Frontal cortex (tissue), 4 donors: ENCODE data around the gene KCNQ5. TPM values are rescaled to one million over a fixed set of nuclear protein-coding genes. Genes with fewer than 3 reads are reported as not detected.

ENCODE experiments used
- DNase-seq, 2 donors: peaks; one replicate each; pipeline ENCODE4 v3.0.0; 2012; ENCODE audit warnings: low spot score in 2 of 2
- FAIRE-seq: peaks from 2 replicates; lab custom pipeline; 2012; peaks lifted over from hg19 to GRCh38; lab: Jason Lieb, UNC
- total RNA-seq: library from RNA; depleted of rRNA; stranded (reverse); fragments of >200 nt; gene quantifications from one replicate; pipeline ENCODE4 v1.2.3, GENCODE V29; 2014
- donor health status: control.
- donor health status: control.
- donor health status: control.

The KCNQ5 gene
- total RNA-seq, 1 donor from 2014 or later, result 12.6 TPM

DNA sequence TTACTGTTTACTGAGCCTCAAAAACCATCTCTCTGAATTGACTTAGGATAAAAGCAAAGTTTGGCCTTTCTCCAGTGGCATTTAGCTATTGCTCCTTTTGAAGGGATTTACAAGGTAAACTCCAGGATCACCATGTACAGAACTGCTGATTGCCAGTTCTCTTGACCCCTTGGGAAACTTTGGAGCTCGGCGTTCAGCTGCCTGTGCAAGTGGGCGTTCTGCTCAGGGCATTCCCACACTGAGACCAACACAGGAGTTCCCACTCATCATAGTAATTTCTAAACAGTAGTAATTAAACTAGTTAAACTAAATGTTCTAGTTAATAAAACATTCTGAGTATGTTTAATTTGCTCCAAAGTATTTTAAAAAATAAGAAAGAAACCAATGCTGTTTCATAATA, 14.9 kb downstream of the KCNQ5 start:
- FAIRE-seq (no peak), DNase-seq (no peak)

- DNase-seq (no peak), FAIRE-seq (no peak)
Observed at GRCh38 chr6:72639920-72640614, 18.2 kb downstream of the KCNQ5 start.

DNA sequence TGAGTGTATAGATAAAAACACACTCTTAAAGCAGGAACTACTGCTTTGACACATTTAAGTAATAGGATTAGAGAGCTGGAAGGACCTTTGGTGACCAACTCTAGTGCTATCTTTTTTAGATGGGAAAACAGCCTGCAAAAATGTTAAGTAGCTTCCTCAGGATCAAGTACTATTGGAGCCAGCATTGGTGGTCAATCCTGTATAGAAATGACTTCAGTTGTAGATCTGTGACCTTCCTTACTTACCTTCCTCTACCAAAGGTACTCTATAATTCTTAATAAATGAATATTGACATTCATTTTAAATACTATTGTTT, 18.7 kb downstream of the KCNQ5 start:
- no peak for FAIRE-seq
- DNase-seq, result no peak

DNA sequence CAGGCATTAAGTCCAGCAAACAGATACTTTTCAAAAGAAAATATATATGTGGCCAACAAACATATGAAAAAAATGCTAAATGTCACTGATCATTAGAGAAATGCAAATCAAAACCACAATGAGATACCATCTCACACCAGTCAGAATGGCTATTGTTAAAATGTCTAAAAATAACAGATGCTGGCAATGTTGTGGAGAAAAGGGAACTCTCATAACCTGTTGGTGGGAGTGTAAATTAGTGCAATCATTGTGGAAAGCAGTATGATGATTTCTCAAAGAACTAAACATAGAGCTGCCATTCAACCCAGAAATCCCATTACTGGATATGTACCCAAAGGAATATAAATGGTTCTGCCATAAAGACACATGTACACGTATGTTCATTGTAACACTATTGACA, 20.6 kb downstream of the KCNQ5 start:
- no peak for DNase-seq
- FAIRE-seq, result no peak

DNA sequence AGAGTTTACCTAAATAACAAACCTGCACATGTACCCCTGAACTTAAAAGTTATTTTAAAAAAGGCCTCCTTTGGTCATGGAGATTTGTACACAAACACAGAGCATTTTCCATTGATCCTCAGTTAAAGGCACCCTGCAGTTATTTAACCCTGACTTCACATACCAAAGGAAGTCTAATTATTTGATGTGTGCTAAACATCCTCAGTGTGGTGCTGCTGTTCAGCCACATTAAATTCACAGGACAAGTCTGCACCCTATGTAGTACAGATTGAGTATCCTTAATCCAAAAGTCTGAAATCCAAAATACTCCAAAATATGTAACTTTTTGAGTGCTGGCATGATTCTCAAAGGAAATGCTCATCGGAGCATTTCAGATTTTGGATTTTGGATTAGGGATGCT, 21.4 kb downstream of the KCNQ5 start:
- DNase-seq, result no peak
- no peak for FAIRE-seq

DNA sequence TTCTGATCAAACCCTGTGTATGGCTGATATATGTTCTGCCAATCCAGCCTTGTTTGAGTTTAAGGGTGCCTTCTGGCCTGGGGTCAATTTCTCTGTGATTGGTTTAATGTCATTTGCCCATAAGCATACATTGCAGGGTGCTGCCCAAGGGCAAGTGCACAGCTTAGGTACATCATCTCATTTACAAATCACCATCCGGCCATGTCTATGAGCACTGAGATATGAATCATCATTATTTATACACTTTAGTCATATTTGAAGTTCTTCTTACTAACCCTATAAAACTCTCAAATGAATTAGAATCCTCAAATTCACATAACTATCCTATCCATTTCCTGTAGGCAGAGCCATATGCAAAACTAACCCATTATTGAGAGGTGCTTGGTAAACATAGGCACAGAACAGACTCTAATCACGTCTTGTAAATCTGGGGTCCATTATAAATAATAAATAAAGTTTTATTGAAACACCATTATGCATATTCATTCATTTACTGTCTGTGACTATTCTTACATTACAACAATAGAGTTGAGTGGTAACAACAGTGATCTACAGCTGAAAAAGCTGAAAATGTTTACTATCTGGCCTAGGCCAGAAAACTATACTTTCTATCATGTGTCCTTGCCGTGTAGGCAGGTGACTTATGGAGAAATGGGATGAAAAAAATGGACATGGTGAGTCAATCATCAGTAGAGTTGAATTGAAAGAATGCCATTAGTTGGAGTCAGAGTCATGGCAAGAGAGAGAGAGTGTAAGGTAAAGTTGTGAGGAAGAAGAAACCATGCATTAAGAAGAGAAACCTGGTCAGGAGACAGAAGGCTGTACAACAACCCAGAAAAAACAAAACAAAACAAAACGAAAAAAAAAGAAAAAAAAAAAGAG, 25.0 kb downstream of the KCNQ5 start:
- DNase-seq (no peak), FAIRE-seq (no peak)

- FAIRE-seq, result no peak
- no peak for DNase-seq
Observed at GRCh38 chr6:72647489-72647888, 25.6 kb downstream of the KCNQ5 start.

DNA sequence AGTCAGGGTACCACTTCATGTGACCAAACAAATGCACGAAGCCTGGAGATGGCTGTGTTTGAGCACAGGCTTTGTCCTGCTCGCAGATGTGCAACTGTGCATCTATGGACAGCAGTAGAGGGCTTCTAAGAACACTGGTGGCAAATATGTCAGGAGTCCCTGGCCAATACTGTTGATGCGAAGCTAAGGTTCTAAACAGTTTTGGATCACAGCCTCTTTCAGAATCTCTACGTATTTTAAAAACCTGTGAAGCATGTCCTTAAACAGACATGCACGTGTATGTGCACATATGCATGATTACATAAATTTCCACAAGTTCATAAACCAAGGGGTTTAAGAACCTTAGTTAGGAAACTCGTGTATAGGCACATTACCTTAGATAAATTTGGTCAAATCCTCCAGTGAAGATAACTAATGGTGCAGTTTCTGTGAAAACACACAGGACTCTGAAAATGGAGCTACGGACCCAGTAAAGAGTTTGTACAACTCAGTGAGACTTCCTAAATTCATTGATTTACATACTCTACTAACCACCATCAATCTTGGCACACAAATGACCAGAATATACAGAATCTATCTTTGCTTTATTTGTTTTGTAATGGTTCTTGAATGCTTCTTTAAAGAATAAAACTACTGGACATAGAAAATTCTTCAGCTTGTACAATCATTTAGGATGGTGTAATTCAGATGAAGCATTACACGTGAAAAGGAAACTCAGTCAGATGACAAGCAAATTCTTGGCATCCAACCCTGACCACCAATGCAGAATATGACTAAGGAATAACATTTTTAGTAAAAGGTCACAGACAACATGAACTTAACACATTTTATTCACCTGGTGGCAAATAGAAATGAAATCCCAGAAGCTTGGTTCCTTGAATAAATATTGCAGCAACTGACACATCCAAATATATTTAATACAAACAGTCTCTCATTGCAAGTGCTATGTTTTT, 27.4 kb downstream of the KCNQ5 start:
- no peak for FAIRE-seq
- no peak for DNase-seq

DNA sequence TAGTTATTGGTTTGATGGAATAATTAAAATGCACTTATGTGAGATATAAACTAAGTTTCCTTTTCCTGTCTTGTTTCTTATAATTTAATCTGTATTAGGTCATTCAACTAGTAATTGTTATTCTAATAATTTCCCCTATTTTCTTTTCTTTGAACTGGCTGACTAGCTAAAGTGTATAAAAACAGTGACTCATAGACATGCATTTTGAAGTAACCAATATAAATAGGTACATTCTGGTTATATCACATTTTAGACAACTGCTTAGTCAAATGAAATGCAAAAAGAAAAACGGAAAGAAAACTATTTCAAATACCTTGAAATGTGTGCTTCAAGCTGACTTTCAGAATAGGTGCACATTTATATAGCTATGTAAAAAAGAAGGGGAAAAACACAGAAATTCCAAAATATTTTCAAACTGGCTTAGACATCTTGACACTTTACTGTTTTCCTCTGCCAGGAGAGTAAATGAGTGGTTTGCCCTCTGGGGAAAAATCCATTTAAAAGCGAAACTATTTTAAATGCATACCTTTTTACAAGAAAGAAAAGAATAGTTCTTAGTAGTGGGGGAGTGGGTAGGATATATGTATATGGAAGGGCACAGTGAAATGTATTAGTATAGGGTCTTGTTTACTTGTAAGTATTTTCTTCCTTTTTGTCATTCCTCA, 28.3 kb downstream of the KCNQ5 start:
- FAIRE-seq (no peak), DNase-seq (no peak)

- FAIRE-seq, result no peak
Observed at GRCh38 chr6:72651174-72651573, 29.3 kb downstream of the KCNQ5 start.

DNA sequence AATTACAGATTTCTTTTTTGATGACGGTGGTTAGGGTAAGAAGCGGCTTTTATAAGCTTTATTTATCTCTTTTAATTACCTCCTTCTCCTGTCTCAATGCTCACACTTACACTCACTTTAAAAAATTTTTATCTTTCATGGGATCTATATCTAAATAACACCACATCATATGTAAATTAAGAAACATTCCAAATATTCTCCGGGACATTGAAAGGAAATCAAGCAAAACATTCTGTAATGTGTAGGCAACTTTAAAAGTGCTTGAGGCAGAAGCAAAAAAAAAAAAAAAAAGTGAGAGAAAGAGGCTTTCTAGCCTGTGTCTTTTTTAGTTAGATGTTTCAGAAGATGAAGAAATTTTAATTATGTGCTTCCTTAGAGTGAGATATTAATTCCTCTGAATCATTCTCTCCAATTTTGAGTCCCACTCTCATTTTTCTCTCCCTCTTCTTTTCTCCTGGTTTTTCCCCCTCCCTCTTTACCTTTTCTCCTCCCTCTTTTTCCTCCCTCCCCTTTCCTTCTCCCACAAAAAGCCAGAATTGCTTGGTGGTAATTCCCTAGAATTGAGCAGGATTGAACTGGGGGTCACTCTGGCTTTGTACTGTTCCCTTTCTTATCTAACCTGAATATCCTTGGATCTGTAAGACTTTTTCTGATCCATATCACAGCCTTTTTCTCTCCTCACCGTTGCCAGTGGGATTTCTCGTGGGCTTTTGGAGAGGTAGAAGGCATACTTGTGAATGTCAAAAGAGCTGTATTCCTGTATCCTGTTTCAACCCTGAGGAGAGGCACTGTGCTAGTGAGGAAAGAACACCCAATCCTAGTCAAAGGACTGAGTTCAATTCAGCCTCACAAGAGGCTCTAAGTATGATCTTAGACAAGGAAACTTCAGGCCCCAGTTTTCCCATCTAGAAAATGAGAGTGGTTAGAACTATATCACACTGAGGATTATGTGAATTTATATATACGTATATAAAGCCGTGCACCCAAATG, 30.4 kb downstream of the KCNQ5 start:
- DNase-seq (no peak), FAIRE-seq (no peak)

More at GRCh38 chr6:72651174-72651573, 29.3 kb downstream of the KCNQ5 start:
- DNase-seq, result no peak

- no peak for DNase-seq
- FAIRE-seq, result no peak
Observed at GRCh38 chr6:72653026-72653425, 31.2 kb downstream of the KCNQ5 start.

DNA sequence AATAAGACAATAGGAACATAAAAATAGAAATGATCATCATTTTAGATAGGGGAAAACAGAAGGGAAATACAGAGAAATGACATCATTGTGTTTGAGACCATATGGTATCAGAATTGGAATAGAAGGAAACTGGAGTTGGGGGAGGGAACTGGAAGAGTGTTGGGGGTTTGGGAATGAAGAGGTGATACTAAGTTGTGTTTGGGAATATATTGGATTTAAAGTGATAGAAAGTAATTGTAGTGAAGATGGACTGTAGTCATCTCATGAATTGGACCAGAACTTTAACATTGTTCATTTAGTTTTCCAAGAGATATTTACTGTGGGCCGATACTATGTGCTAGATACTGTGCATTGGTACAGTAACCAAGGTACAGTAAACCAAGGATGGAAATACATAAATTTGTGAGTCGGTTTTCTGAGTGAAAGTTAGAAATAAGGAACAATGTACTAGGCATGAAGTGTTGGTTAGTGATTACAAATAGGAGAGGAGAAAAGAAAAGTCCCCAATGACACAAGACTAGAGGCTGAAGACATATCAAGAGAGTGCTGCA, 32.3 kb downstream of the KCNQ5 start:
- no peak for FAIRE-seq
- no peak for DNase-seq

GRCh38 chr6:72657407-72658197, 35.7 kb downstream of the KCNQ5 start:
- DNase-seq (no peak), FAIRE-seq (no peak)

DNA sequence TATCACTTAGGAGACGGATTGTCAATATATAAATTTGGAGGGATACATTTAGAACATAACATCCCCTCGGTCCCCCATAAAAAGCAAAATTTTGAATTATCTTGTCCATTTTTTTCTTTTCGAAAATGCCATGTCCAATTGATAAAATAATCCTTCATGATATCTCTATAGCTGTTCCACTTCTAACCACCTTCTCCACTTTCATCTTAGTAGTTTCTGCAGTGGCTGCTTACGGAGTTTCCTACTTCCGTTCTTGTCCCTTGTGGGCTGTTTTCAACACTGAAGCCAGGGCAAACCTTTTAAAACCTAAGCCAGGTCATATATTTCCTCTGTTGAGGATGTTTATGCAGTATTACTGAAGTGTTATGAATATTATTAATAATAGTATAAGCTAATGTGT, 37.9 kb downstream of the KCNQ5 start:
- FAIRE-seq, result no peak
- DNase-seq, result no peak

DNA sequence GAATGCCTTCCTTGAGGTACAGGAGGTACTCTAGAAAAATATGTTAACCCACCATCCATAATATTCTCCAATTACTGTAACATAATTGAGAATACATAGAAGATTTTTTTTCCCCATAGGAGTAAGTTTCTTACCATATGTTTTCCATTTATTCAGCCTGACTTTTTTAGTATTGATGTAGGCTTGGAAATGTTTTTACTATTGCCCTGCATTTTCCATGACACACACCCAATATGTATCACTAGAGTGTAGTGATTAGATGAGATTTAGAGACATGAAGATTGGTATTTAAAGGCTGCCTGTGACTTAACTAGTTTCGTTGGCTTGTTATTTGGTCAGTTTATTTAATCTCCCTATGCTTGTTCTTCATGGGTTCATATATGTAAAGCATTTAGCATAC, 39.5 kb downstream of the KCNQ5 start:
- FAIRE-seq (no peak), DNase-seq (no peak)

DNA sequence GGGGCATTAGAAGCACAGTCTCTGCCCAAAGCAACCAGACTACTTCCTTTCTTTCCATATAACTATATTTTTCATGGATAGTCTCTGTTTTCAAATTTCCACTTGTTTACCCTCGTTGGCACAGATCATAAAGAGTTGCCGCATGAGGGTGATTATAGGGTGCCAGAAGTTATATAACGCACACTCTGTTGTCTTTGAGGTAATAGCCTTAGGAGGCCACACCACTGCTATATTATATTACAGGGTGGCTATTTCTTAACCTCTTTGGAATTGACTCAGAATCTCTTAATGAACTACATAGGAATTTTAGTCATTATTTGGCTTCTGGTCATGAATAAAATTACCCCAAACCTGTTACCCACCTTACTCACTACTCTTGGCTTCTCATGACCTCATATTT, 43.7 kb downstream of the KCNQ5 start:
- FAIRE-seq (no peak), DNase-seq (no peak)

DNA sequence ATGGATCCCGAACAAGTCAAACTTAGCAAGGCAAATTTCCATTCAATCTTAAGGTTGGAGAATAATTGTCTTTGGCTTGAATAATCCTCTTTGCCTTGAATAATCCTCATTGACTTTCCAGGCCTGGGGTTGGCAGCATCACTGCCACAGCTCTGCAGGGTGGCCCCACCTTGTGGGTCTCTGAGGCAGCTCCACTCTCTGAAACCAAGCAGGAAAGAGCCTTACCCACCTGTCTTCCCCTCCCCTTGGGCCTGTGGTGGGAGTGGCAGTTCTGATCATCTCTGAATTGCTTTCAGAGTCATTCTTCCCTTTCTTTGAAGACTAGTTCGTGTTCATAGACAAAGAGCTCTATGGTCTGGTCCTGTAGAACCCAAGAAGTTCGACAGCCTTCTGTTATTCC, 47.5 kb downstream of the KCNQ5 start:
- FAIRE-seq, result no peak
- DNase-seq, result no peak
